Measurements from ENCODE around the gene FLII.

- TF ChIP-seq USF1 (IDR thresholded peaks at IDR 0.05; ENCODE audit: borderline replicate concordance, low read depth) (no peak), POLR2AphosphoS5 (IDR thresholded peaks at IDR 0.05; ENCODE audit: low read depth, low read length) (no peak), EP300 (IDR thresholded peaks at IDR 0.05; ENCODE audit: borderline replicate concordance in 1 of 2, low read depth in 1 of 2, low read length in 1 of 2) (no peak), CTCF (IDR thresholded peaks at IDR 0.05) (no peak), ZBTB33 (IDR thresholded peaks at IDR 0.05; ENCODE audit: borderline replicate concordance, low read depth) (no peak), NRF1 (IDR thresholded peaks at IDR 0.05; ENCODE audit: low read depth, low read length) (no peak), FOSL2 (IDR thresholded peaks at IDR 0.05; ENCODE audit: borderline replicate concordance, low read depth) (peak; percentile 25; the same call in 1 of the 2 replicates)
Observed at GRCh38 chr17:18261146-18261515, 2.6 kb upstream of the FLII start.

Measured in SK-N-SH (cell line).